Diencephalon (tissue), 1 donor: ENCODE results near the gene LATS1. TPM values are rescaled to one million over a fixed set of nuclear protein-coding genes. Genes with fewer than 3 reads are reported as not detected.

Experiments
- small RNA-seq: library from RNA; depleted of rRNA; stranded (forward); fragments of <200 nt; gene quantifications from one replicate; pipeline ENCODE3, GENCODE V24; 2014
- total RNA-seq: library from RNA; depleted of rRNA; stranded (reverse); fragments of >200 nt; gene quantifications from one replicate; pipeline ENCODE4 v1.2.3, GENCODE V29; 2014

Gene LATS1
- 30.2 TPM for total RNA-seq

DNA sequence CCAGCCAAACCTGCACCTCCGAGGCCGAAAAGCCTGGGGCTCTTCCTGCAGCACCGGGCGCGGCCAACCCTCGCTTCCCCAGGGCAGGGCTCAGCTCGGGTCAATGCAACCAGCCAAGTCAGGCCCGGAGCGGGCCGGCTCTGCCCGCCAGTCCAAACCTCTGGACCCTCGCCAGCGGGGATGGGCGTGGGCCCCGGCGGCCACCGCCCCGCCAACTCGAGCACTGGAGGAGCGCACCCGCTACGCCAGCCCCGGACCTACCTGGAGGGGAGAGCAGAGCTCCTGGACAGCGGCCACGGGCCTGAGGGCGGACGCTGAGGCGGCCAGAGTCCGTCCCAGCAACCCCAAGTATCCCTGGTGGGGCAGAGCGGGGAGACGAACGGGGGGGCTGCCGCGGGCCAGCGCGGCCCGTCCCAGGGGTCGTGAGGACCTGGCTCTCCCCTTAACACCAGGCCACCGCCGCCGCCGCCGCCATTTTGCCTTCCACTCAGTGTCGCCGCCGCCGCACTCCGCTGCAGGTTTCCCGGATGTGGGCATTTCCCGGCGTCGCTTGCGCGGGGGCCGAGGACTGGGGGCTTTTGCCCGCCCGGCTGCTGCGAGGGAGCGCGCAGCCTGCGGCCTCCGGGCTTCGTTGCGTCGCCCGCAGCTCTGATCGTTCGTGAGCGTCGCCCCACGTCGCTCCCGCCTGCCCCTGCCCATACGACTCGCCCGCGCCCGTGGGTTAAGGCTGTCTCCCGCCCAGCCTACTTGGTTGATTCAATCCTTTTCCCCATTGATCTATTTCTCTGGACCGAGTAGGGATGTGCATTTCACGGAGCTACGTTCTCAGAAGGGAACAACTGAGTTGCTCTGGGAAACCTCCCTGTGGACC is at the start of gene LATS1:
LATS1 (minus strand) TSS at position 514 of the 871 bp plus-strand sequence. CDS start 15,975 bp downstream, outside the sequence.

DNA sequence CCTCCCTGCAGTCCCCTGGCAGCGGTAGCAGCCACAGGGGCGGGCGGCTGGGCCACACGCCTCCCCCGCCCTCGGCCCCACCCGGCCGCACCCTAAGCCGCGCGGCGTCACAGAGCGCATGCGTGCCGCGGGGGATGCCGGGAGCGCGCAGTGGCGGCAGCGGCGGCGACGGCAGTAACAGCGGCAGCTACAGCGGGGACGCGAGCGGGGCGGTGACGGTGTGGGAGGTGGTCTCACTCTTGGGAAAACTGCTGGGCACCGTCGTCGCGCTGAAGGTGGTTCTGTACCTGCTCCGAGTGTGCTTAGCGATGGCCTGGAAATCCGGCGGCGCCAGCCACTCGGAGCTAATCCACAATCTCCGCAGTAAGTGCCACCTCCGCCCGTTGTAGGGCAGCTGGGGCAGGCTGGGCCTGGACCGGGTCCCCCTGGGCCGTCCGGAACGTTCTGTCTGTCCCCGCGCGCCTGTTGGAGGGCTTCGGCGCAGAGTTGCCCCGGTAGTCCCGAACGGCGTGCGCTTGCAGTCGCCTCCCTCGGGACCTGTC is 31.8 kb upstream of the LATS1 start, which contains the start of gene PCMT1:
PCMT1 (plus strand) TSS at position 148 of the 542 bp plus-strand sequence; CDS start at position 309, 161 bp downstream.

DNA sequence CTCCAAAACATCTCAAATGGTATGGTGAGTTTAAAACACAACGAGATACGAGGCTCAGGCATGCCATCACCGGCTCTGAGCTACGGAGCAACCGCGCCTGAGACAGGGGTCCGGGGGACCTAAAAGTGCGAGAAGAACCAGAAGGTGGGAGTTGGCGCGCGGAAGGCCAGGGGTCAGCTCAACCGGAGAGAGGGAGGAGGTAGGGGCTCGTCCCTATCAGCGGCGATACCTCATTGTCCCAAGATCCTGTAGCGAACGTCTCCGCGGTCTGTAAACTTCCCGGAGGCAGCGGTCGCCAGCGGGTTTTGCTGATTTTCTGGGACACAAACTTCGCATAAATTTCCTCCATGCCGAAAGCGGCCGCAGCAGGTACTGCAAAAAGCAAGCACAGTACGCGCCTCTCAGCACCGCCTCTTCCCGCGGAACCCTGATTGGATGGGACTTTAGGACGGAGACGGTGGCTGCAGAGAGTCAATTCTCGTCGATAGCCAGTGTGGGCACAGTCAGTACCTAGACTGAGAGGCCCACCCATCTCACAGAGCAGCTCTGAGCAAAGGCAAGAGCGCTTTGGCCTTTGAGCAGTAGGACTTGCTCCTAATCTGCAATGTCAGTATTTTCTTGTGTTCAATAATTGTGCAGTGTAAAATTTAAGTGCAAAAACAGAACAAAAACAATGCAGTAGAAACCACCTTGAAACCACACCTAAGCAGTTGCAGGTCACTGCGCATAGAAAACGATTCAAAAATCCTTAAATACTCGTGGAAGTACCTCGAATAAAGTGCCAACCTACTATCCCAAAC is 28.4 kb upstream of the LATS1 start, which contains the start of gene NUP43:
NUP43 (minus strand) TSS at position 383 of the 800 bp plus-strand sequence; CDS start at position 349, 34 bp downstream.

DNA sequence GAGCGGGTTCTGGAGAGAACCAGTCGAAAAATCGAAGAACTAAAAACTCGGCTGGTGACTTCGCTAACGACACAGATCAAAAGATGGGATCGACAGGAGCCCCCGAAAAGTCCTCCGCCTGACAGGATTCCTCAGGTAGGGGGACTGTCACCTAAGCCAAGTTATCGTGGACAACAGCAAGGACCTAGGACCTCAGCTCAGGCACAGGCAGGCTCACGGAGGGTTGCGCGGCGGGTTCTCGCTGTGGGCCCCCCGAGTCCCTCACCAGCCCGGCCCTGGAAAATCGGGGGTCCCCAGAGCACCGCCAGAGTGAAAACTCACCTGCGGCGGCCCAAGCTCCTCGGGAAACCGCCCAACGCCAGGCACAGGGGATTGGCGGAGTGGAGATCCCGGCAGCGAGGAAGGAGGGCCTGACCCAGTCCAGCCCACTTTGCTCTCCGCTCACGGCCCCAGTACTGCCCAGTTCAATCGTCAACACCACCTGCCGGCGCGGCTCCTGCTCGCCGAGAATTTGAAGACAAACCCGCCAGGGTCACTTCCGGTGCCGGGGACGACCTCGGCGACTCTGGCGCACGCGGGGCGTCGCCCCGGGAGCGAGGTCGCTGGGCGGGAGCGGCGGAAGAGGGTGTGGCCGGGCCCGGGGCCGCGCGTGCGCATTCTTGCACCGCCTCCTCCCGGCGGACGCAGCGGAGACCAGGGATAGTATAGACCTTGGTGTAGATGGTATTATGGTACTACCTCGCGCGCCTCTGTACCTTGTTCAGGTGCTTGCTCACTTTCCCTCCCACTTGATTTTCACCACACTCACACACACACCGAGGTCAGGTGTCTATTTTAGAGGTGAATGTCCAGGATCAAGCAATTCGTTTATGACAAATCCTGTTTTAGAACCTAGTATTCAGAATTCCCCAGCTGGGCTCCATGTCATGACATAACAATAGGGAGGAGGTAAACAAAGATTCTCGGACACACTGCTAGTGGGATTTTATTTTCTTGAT is 69.5 kb downstream of the LATS1 start, which contains the start of gene KATNA1:
KATNA1 (minus strand) TSS at position 567 of the 998 bp plus-strand sequence. CDS start 10,167 bp downstream, outside the sequence.

Small RNAs within 50 kb of the gene (small RNA-seq; reads per million reads assigned to genes)
- not detected for gene RF00019

Other genes with a start within 250 kb of the LATS1 start
- gene ZC3H12D, start 233.1 kb downstream of the LATS1 start, total RNA-seq, result 0.92 TPM
- gene PPIL4, start 172.1 kb downstream of the LATS1 start, total RNA-seq, result 54.0 TPM
- gene GINM1, start 151.7 kb downstream of the LATS1 start, total RNA-seq, result 44.8 TPM
- gene KATNA1, start 69.4 kb downstream of the LATS1 start, total RNA-seq, result 20.3 TPM
- 23.3 TPM for gene NUP43, start 28.4 kb upstream of the LATS1 start, total RNA-seq
- gene PCMT1, start 31.6 kb upstream of the LATS1 start, total RNA-seq, result 162 TPM
- 41.3 TPM for gene LRP11, start 146.3 kb upstream of the LATS1 start, total RNA-seq
- gene RAET1E, start 180.0 kb upstream of the LATS1 start, total RNA-seq, result not detected
- not detected for gene RAET1G, start 205.0 kb upstream of the LATS1 start, total RNA-seq
- gene ULBP2, start 223.9 kb upstream of the LATS1 start, total RNA-seq, result 2.1 TPM
- gene ULBP1, start 245.8 kb upstream of the LATS1 start, total RNA-seq, result 0.23 TPM